Measurements from ENCODE around the gene GTF2H2C.
A peak's percentile ranks its signal among the peaks of the same experiment; 100 is the strongest.
"Not testable (repeated sequence)": the region's sequence is repeated elsewhere in the genome, so short reads cannot be mapped to it uniquely, and the experiment has no call there.

DNA sequence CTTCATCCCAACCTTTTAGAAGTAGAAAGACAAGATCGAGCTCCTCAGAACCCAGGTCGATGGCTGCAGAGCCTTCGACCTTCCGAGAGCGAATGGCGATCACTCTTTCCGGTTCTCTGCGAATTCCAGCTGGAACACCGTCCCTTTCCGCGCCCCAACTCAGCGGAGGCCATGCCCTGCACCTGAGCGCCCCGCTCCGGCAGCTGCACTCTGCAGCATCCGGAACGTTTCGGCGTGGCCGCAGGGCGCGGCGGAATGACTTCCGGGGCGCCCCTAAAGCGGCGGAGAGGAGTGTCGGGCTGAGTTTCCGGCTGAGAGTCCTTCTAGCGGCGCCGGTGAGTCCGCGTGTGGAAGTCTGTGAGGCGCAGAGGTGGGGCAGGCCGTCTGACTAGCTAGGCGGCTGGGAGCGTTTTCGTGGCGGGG lies at the start of gene GTF2H2C:
- TF ChIP-seq POLR2A (IDR thresholded peaks at IDR 0.05), result not testable (repeated sequence)
- TF ChIP-seq, protein P1, sequence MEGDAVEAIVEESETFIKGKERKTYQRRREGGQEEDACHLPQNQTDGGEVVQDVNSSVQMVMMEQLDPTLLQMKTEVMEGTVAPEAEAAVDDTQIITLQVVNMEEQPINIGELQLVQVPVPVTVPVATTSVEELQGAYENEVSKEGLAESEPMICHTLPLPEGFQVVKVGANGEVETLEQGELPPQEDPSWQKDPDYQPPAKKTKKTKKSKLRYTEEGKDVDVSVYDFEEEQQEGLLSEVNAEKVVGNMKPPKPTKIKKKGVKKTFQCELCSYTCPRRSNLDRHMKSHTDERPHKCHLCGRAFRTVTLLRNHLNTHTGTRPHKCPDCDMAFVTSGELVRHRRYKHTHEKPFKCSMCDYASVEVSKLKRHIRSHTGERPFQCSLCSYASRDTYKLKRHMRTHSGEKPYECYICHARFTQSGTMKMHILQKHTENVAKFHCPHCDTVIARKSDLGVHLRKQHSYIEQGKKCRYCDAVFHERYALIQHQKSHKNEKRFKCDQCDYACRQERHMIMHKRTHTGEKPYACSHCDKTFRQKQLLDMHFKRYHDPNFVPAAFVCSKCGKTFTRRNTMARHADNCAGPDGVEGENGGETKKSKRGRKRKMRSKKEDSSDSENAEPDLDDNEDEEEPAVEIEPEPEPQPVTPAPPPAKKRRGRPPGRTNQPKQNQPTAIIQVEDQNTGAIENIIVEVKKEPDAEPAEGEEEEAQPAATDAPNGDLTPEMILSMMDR (IDR thresholded peaks at IDR 0.05), result peak in 3 of 5 experiments; percentile 12 to 41 (median 15)

Data from transverse colon (tissue), 3 donors.